HCT116 (cell line): ENCODE data around the gene GRID2. TPM values are rescaled to one million over a fixed set of nuclear protein-coding genes. Genes with fewer than 3 reads are reported as not detected.

Experiments
- ATAC-seq: fragments of 200-7000 bp; cut with Tn5 transposase; 2 replicates; pipeline ENCODE4 v1.9.1; 2020; ENCODE audit warnings: mild to moderate bottlenecking, moderate library complexity
- BruUV-seq: library from RNA; stranded (reverse); fragments of 400-500 nt; replicated peaks from 2 replicates; lab custom pipeline; 2021; lab: Mats Ljungman, UMichigan
- CTCF ChIA-PET: fragments of 300-600 bp; sonication (Branson Sonifier 250); formaldehyde crosslinking; loops from one replicate; lab custom pipeline; 2021; ENCODE audit warnings: antibody characterized with exemption; lab: Charles Lee
- POLR2A ChIA-PET: fragments of 300-600, 350-600 bp; sonication (Branson Sonifier 250); formaldehyde crosslinking; loops from one replicate; lab custom pipeline; 2021; ENCODE audit warnings: antibody characterized with exemption; lab: Charles Lee
- RAD21 ChIA-PET, 2 experiments: fragments of 300-600 bp; sonication (Branson Sonifier 250); formaldehyde crosslinking; loops; one replicate each; lab custom pipeline; 2023; ENCODE audit warnings: low total read pairs in 2 of 2; ENCODE audit not compliant: uncharacterized antibody in 2 of 2, unreplicated experiment in 2 of 2, low non-redundant PET in 1 of 2; lab: Charles Lee
- DNase-seq: peaks from one replicate; pipeline ENCODE4 v3.0.0-alpha.2; 2010; ENCODE audit warnings: low read depth, low spot score
- H2AFZ ChIP-seq: fragments of 200-600 bp; shearing (Covaris generic), sonication (generic); 2 replicates; pipeline ENCODE4 v1.6.1; 2017; ENCODE audit warnings: low read depth, mixed run types, mixed read lengths, antibody characterized with exemption, low read length; ENCODE audit not compliant: poor library complexity, severe bottlenecking
- H3K27ac ChIP-seq: 2 replicates; pipeline ENCODE4 v1.5.1; 2012; ENCODE audit warnings: low read depth, low read length
- H3K27me3 ChIP-seq: fragments of 200-600 bp; sonication (generic); 2 replicates; pipeline ENCODE4 v1.6.1; 2016; ENCODE audit warnings: mixed run types, low read length, mixed read lengths; ENCODE audit not compliant: insufficient read depth
- H3K36me3 ChIP-seq, 2 experiments: fragments of 200-500 bp in 1 of 2; fragments of 200-600 bp in 1 of 2; sonication (Bioruptor generic) in 1 of 2; sonication (generic) in 1 of 2; 2 replicates each; pipeline versions ENCODE4 v1.5.1 to v1.6.1; 2014 to 2016; ENCODE audit warnings: low read length in 2 of 2, inconsistent platforms in 1 of 2, mixed read lengths in 1 of 2, mixed run types in 1 of 2; ENCODE audit not compliant: insufficient read depth in 2 of 2, control insufficient read depth in 1 of 2
- H3K4me1 ChIP-seq, 2 experiments: fragments of 200-600 bp in 1 of 2; sonication (generic) in 1 of 2; 2 replicates each; pipeline versions ENCODE4 v1.5.1 to v1.6.1; 2012 to 2017; ENCODE audit warnings: low read length in 2 of 2, inconsistent platforms in 1 of 2, mild to moderate bottlenecking in 1 of 2, mixed read lengths in 1 of 2, mixed run types in 1 of 2, moderate library complexity in 1 of 2; ENCODE audit not compliant: insufficient read depth in 2 of 2, control insufficient read depth in 1 of 2
- H3K4me2 ChIP-seq: fragments of 200-600 bp; sonication (generic); 2 replicates; pipeline ENCODE4 v1.6.1; 2017; ENCODE audit warnings: mixed run types, low read length, mixed read lengths
- H3K4me3 ChIP-seq, 2 experiments: fragments of 200-600 bp in 1 of 2; sonication (generic) in 1 of 2; replicated peaks in 1 of 2; 2 replicates each; pipeline ENCODE4 v1.5.1; 2011 to 2016; ENCODE audit warnings: low read length in 2 of 2, control low read depth in 1 of 2, low read depth in 1 of 2, mild to moderate bottlenecking in 1 of 2, mixed read lengths in 1 of 2, mixed run types in 1 of 2
- H3K79me2 ChIP-seq: fragments of 200-600 bp; sonication (generic); 2 replicates; pipeline ENCODE4 v1.6.1; 2017; ENCODE audit warnings: mild to moderate bottlenecking, mixed run types, low read length, moderate library complexity, mixed read lengths; ENCODE audit not compliant: insufficient read depth
- H3K9ac ChIP-seq: fragments of 200-600 bp; sonication (generic); 2 replicates; pipeline ENCODE4 v1.6.1; 2016; ENCODE audit warnings: low read length, mixed read lengths
- H3K9me2 ChIP-seq: fragments of 200-600 bp; sonication (generic), shearing (Covaris generic); 2 replicates; pipeline ENCODE4 v1.6.1; 2017; ENCODE audit warnings: mixed run types, mild to moderate bottlenecking, moderate library complexity; ENCODE audit not compliant: insufficient read depth
- H3K9me3 ChIP-seq, 2 experiments: fragments of 200-500 bp in 1 of 2; fragments of 200-600 bp in 1 of 2; sonication (Bioruptor generic) in 1 of 2; sonication (generic) in 1 of 2; 2 replicates each; pipeline ENCODE4 v1.6.1; 2014 to 2017; ENCODE audit warnings: low read length in 2 of 2, mixed read lengths in 2 of 2, inconsistent platforms in 1 of 2, low read depth in 1 of 2, mild to moderate bottlenecking in 1 of 2, mixed run types in 1 of 2, moderate library complexity in 1 of 2; ENCODE audit not compliant: control insufficient read depth in 1 of 2, insufficient read depth in 1 of 2
- H4K20me1 ChIP-seq: fragments of 200-600 bp; sonication (generic), shearing (Covaris generic); 2 replicates; pipeline ENCODE4 v1.6.1; 2017; ENCODE audit warnings: mixed run types, mild to moderate bottlenecking, moderate library complexity; ENCODE audit not compliant: insufficient read depth
- ATF3 ChIP-seq: IDR thresholded peaks from 2 replicates; pipeline ENCODE4 v1.6.1; 2012
- CEBPB ChIP-seq: IDR thresholded peaks from 2 replicates; pipeline ENCODE4 v1.6.1; 2012; ENCODE audit warnings: low read depth
- CTCF ChIP-seq, 3 experiments: fragments of 200-600 bp in 1 of 3; sonication (generic) in 1 of 3; IDR thresholded peaks in 2 of 3; conservative IDR thresholded peaks in 1 of 3; 2 replicates each; pipeline ENCODE4 v1.5.1; 2012 to 2017; ENCODE audit warnings: low read depth in 2 of 3, low read length in 2 of 3, antibody characterized with exemption in 1 of 3, borderline replicate concordance in 1 of 3, control low read depth in 1 of 3, mild to moderate bottlenecking in 1 of 3, mixed read lengths in 1 of 3, mixed run types in 1 of 3, moderate library complexity in 1 of 3; ENCODE audit not compliant: insufficient read depth in 1 of 3
- FOSL1 ChIP-seq: IDR thresholded peaks from 2 replicates; pipeline ENCODE4 v1.6.1; 2012; ENCODE audit warnings: low read depth
- RAD21 ChIP-seq: IDR thresholded peaks from 2 replicates; pipeline ENCODE4 v1.6.1; 2012; ENCODE audit warnings: low read depth, mild to moderate bottlenecking
- SIN3A ChIP-seq: IDR thresholded peaks from 2 replicates; pipeline ENCODE4 v1.6.1; 2012; ENCODE audit warnings: low read depth
- SP1 ChIP-seq: IDR thresholded peaks from 2 replicates; pipeline ENCODE4 v1.6.1; 2012; ENCODE audit warnings: low read depth
- YY1 ChIP-seq: IDR thresholded peaks from 2 replicates; pipeline ENCODE4 v1.6.1; 2011; ENCODE audit warnings: low read length, low read depth, moderate library complexity, mild to moderate bottlenecking; ENCODE audit not compliant: insufficient replicate concordance; ENCODE audit errors: extremely low read depth
- ZBTB33 ChIP-seq: IDR thresholded peaks from 2 replicates; pipeline ENCODE4 v1.6.1; 2011; ENCODE audit warnings: mild to moderate bottlenecking, low read length, moderate library complexity; ENCODE audit not compliant: insufficient replicate concordance; ENCODE audit errors: extremely low read depth
- ZFX ChIP-seq: fragments of 450-650 bp; IDR thresholded peaks from 2 replicates; pipeline ENCODE4 v1.6.1; 2017
- intact Hi-C: fragments of 100-400 bp; cut with micrococcal nuclease; formaldehyde crosslinking; loops from 2 replicates; pipeline ENCODE4 v1.10.0; 2022
- total RNA-seq: library from RNA; stranded (reverse); gene quantifications from one replicate; pipeline ENCODE4 v1.2.1, GENCODE V29; 2021; ENCODE audit not compliant: unreplicated experiment

The GRID2 gene
- total RNA-seq, 1 experiment from 2014 or later, result not detected

- Histone ChIP-seq H3K9ac (no peak overlapping the region), H3K36me3 (no peaks in the 10 kb centered on the region)
- no peak for TF ChIP-seq ATF3
- TF ChIP-seq CTCF (IDR thresholded peaks at IDR 0.05 in 2 of 3, conservative IDR thresholded peaks at IDR 0.05 in 1 of 3; ENCODE audit: borderline replicate concordance in 1 of 3, insufficient read depth in 1 of 3, low read depth in 2 of 3, low read length in 2 of 3), result no peak
- TF ChIP-seq CEBPB, result no peak
- no peak for TF ChIP-seq SIN3A
- TF ChIP-seq ZFX, result no peak
- TF ChIP-seq SP1, result no peak
- TF ChIP-seq FOSL1, result no peak
- TF ChIP-seq RAD21, result no peak
- TF ChIP-seq ZBTB33, result no peak
- no peak for TF ChIP-seq YY1
These were observed 488.2 kb downstream of the GRID2 start for GRCh38 chr4:92791871-92792440.

More at GRCh38 chr4:92791871-92792440, 488.2 kb downstream of the GRID2 start:
- no peak overlapping the region for H2AFZ ChIP-seq
- H3K9me3 ChIP-seq, result no peaks in the 10 kb centered on the region
- H3K4me3 ChIP-seq, result no peak overlapping the region
- ChIA-PET POLR2A (no interaction called here), RAD21 (no interaction called here), CTCF (no interaction called here)
- H3K4me2 ChIP-seq, result no peak overlapping the region
- no peaks in the 10 kb centered on the region for H3K27me3 ChIP-seq
- intact Hi-C loops, result no loop called here
- no peaks in the 10 kb centered on the region for H3K4me1 ChIP-seq
- H3K27ac ChIP-seq, result no peak overlapping the region
- H3K9me2 ChIP-seq, result no peaks in the 10 kb centered on the region
- BruUV-seq, result no TSS peak
- no peak for DNase-seq
- no peaks in the 10 kb centered on the region for H4K20me1 ChIP-seq
- H3K79me2 ChIP-seq, result no peaks in the 10 kb centered on the region
- no peak for ATAC-seq
